Embryonic facial prominence (tissue), 1 donor: Measurements from ENCODE around the gene MAD1L1.

Experiments
- DNase-seq: peaks from one replicate; pipeline ENCODE4 v3.0.0-alpha.2; 2016; ENCODE audit errors: extremely low spot score

The MAD1L1 gene

DNA sequence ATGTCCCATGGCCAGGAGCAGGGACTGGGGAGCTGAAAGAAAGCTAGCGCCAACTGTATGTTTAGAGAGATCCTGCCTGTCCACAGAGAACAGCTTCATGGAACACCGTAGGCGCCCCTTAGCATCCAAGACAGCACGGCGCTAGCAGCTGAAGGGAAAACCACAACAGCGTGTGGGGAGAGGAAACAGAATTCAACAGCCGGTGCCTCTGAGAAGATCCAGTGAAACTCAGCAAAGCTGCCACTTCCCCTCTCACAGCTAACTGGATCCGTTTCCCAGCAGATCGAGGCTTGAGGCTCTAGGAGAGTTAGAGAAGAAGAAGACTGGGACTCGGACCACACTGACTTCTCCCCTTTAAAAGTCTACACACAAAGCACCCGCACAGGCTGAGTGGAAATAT lies 145.0 kb downstream of the MAD1L1 start:
- no peak for DNase-seq

DNA sequence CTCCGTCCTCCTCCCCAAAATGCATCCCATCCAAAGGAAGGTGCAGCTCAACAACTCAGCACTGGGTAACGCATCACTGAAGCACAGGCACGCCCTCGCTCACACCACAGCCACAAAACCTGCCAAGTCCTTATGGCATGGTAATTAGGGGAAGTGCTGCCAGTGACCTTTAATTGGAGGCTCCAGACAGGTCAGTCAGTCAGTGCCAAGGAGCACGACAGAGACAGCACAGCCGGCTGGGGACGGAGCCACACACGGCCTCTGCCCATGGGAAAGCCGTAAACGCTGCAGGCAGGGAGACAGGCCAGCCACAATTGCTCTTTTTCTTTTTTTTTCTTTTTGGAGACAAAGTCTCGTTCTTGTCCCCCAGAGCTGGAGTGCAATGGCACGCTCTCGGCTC lies 146.5 kb downstream of the MAD1L1 start:
- DNase-seq: no peak

DNA sequence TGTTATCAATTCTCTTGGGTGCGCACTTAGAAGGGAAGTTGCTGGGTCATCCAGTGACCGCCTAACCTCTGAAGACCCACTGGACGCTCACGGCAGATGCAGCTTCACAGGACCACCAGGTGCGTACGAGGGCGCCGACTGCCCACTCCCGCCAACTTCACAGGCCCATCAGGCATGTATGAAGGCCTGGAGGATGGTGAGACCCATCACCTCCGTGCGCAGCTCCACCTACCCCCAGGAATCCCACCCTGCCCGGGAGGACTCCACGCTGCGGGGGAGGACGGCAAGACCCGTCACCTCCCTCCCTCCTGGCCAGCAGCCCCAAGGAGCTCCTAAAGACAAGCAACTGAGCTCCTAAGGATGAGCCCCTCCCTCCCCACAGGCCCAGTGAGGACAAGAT lies 146.9 kb downstream of the MAD1L1 start:
- DNase-seq: no peak

DNA sequence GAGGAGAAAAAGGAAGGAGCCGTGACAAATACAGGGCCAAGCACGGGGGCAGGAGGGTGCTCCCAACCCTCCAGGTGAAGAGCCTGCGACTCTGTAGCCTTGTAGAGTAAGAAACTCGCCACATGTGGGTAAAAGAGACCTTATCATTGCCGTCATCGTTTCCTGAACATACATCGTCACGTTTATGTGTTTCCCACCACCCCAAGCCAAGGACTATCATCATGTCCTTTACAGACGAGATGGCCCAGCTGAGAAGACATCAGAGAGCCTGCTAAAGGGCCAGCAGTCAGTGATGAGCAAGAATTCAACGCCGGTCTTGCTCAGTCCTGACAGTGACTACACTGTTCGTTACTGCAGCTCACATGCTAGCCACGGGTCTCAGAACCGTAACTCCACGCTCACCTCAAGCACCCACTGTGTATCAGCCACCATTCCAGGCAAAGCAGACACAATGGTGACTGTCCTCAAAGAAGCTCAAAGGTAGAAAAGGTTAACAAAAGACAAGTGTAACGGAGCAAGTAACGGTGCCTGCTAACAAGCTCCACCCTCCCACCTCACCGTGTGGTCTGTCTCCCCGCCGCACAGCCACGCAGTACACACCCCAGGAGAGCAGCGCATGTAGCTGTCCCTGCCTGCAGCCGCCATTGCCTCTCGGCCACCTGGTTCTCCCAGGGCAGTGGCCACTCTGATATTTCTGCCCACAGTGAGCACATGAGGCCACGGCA lies 147.8 kb downstream of the MAD1L1 start:
- DNase-seq: no peak

DNA sequence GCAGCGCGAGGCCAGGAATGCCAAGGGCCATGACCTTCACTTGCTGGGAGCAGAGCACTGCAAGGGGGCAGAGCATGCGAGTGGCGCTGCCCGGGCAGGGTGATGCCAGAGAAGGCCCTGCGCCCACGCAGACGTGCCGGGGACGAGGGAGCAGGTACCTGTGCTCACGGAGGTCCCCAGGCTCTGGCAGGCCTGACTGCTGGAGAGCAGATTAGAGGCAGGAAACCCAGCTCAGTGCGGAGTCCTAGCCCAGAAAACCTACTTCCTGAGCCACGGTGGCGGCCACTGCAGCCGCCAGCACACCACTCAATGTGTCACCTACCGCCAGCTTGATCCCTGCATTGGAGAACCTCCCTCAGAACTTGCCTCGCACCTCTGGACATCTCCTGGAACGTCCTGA lies 148.4 kb downstream of the MAD1L1 start:
- DNase-seq: no peak

DNA sequence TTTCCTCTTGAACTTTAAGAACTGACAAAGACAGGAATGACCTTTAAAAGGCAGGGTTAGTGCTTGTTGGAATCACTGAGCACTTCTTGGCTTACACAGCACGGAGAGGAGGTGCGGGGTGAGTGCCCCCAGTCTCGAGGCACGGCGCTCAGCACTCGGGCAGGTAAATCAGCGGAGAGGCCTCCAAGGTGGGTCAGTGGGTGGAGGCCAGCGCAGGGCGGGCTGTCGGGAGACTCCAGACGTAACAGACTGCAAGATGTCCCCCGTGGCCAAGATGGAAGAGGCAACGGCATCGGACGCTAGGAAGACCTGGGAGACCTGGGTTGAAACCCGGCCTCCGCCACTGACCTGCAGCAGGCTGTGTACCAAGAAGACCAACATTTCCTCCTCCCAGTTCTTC lies 149.4 kb downstream of the MAD1L1 start:
- no peak for DNase-seq

DNA sequence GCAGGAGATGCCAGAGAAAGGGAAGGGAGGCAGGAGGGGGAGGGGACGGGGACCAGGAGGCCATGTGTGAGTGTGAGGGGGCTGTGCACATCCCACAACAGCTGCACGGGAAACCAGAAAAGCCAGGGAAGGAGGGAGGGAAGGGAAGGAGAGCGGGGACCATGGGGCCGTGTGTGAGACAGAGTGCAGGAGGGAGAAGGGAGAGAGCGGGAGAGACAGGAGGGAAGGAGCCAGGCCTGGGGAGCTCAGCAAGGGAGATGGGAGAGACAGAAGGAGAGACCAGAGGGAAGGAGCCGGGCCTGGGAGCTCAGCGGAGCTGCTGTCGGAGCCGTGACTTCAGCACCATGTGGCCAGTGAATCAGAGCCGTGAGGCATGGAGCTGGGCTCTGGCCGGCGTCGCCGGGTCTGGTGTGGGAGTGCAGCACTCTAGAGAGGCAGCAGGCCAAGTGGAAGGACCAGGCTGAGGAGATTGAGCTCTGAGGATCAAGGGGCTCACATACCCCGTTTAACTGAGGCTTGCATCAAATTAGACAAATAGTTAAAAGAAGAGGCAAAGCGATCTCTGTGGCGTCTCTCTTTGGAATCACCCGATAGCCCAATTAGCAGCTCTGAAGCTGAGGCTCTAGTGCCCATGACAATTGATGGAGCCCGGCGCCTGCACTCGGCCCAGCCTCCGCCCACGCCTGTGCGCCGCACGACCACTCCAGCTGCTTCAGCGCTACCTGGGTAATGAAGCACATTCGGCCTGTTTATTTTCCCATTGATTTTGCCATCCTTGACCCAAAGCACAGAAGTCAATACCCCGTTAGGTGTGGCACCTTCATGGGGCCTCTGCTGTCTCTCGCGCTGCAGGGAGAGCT lies 150.4 kb downstream of the MAD1L1 start:
- DNase-seq: no peak

DNA sequence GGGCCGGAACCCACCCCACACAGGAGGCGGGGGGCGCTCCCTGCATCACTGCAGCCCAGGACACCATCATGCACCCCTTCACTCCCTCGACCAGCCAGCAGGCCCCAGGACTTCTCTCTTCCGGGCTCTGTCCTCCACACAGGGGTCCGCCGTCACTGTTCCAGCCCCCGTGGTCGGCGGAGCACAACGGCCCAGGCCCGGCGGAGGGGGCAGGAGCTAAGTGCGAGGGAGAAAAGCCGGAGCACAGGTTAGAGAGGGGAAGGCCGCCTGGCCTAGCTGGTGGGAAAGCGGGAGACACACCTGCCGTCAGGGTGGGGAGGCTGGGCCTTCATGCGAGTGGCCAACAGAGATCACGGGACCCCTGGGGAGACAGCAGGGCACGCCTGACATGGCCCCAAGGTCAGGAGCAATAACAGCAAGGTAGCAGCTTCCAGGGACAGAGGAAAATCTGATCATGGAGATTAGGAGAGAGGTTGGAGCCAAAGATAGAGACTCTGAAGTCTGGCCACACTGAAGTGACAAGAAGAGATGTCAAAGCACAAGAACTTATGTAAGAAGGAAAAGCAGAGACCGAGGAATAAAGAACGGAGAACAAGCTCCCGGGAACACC lies 151.1 kb downstream of the MAD1L1 start:
- DNase-seq: no peak

DNA sequence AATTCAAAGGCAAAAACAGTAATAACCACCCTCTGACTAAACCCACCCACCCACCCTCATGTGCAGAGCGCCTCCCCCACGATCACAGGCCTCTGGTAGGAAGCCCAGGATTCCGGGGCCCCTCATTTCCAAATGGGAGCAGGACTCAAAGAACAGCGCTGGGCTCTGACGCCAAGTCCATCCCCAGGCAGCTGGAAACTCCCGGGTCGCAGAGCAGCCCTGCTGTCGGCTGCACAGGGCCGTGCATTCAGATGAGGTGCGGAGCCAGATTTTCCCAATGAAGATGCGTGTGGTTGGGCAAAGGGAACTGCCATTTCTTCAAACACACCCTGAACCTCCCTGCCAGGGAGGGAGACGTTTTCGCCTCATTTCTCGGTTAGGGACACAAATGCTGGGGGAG lies 152.3 kb downstream of the MAD1L1 start:
- DNase-seq: no peak

DNA sequence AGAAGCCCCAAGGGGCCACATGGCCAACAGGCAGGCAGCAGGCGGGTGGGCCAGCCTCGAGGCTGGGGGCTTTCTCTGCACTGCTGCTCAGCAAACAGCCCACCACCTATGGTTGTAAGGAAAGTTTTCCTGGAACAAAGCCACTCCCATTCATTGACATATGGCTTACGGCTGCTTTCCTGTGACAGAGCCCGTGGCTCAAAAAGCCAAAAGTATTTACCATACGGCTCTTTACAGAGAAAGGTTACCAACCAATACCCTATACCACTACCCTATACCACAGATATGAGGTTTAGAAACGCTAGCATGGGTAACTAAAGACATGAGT lies 152.7 kb downstream of the MAD1L1 start:
- DNase-seq: no peak

DNA sequence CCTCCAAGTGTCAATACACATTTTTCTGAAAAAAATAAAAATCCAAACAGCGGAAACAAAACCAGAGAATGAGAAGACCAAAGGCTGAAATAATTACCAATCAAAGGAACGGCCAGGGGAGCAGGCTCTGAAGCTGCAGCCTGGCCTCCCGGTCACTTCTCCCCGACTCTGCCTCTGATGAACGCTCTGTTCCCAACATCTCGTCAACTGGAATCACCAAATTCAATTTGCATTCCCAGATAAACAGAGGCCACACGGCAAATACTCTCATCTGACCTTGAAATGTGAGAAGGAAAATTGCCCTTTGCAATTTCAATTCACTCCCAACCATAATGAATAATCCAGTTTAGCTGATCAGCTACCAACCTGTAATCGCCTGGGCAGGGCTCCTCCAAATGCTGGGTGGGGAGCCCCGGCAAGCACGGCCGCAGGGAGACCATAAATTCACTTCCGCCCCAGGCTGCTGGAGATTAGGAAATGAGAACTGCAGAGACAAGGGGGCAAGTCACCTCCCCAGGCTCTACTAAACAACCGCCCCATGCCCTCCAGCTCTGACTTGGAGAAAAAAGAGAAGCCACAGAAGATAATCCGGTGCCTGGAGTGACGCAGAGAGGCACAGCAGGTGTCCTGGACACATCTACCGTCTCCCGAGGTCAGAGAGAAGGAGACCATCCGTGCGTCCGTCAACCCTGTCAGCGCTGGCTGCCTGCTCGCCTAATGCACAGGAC lies 153.2 kb downstream of the MAD1L1 start:
- no peak for DNase-seq

DNA sequence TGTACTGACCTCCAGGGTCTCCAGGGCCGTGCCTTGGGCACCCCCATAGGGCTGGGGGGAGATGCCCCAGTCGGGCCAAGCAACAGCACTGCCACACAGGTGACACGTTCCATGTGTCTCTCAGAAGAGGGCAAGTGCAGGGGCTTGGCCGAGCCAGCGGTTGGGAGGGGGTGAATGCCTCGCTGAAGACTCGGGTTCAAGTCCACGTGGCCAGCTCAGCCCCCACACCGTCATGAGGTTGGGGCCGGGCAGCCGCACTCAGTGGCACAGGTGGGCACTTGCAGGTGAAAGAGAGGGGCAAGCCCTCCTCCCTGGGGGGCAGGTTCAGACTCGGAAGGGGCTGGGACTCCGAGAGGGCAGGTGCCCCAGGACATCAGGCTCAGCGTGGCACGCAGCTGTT lies 153.8 kb downstream of the MAD1L1 start:
- no peak for DNase-seq

DNA sequence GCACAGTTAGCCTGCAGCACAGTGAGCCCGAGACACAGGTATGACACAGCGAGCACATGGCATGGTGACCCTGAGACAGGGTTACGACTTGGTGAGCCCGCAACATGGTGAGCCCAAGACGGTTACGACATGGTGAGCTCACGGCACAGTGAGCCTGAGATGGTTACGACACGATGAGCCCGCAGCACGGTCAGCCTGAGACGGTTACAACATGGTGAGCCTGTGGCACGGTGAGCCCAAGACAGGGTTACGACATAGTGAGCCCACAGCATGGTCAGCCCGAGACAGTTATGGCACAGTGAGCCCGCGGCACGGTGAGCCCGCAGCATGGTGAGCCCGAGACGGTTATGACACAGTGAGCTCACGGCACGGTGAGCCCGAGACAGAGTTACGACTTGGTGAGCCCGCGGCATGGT lies 156.1 kb downstream of the MAD1L1 start:
- no peak for DNase-seq

DNA sequence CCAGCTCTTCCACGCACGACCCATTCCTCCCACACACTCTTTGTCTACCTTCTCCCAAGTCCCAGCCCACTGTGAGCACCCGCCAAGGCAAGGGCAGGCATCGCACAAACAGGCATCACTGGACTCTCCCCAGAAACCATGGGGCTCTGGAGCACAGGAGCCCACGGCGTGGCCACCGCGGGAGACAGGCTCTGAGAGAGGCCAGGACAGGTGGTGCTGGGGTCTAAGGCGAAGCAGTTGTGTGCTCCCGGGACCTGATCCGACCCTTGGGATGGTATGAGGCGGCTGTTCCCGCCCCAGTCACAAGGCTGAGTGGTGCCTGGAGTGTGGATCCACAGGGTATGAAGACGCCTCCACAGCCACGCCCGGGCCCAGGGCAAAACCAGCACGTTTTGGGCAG lies 156.9 kb downstream of the MAD1L1 start:
- DNase-seq: no peak

DNA sequence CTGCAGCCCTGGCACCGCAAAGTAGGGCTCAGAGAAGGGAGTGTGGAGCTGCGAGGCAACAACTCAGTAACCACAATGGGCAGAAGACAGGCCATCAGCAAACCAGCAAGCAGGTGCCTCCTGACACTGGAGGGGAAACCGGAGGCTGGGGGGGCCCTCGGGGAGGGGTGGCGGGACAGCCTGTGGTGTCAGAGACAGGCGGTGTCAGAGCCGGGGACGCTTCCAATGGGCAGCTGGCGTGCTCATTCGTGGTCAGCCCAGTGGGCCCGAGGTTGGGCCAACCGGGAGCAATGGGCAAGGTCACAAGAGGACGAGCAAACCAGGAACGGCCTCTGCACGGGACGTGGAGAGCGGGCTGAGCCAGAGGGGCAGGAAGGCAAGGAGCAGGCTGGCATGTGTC lies 158.1 kb downstream of the MAD1L1 start:
- no peak for DNase-seq

DNA sequence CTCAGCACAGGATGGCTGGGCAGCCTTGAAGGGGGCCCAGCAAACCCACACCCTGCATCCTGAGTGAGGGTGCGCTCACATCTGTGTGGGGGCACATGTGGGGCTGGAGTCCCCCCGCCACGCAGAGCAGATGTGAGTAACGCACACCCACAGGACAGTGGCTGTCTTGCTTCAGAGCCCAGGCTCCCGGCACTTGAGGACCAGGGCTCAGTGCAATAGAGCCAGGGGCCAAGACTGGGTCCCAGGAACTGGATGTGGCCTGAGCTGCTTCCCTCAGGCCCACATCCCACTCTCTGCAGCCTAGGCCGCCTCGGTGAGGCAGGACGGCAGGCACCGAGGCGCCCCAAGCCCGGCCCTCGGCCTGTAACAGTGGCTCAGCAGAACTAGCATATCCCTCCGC lies 159.9 kb downstream of the MAD1L1 start:
- no peak for DNase-seq

DNA sequence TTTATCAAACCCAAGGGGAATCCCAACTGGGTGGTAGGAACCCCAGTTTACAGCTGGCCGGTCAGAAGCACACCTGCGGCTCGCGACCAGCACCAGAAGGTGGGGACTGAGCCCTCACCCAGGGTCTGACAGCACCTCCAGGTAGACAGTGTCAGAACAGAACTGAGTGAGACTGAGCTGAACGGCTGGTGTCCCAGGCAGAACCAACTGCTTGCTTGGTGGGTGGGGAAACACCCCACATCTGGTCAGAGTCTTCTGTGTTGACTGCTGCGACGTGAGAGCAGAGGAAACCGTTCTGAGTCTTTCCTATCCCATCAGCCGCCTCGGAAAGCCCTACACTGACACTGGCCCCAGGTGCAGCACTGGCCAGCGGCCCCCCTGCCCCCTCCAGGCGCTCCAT lies 160.7 kb downstream of the MAD1L1 start:
- no peak for DNase-seq

DNA sequence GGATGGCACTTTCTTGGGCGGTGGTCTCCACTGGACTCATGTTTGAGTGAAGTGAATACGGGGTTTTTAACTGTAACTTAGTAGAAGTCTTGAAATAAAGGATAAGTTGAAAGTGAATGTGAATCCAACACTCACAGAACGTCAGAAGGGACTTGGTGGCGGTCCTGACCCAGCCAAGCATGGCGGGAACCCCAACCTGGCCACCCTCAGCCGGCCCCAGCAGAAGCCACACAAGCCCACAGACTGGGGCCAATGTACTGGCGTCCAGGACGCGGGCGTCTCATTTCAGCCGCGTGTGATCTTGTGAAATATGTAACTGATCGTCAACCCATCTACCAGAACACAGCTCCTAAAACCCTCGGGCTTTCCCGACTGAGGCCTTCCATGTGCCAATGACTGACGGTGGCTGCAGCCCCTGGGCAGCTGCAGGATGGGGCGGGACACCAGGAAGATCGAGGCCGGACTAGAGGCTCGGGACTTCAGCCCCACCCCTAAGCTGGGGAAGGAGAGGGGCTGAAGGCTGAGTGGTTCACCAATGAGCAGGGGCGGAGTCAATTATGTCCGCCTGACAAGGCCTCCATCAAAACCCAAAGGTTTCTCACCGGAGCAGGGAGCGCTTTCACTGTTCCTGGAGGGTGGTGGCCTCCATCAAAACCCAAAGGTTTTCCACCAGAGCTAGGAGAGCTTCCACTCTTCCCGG lies 161.5 kb downstream of the MAD1L1 start:
- no peak for DNase-seq

DNA sequence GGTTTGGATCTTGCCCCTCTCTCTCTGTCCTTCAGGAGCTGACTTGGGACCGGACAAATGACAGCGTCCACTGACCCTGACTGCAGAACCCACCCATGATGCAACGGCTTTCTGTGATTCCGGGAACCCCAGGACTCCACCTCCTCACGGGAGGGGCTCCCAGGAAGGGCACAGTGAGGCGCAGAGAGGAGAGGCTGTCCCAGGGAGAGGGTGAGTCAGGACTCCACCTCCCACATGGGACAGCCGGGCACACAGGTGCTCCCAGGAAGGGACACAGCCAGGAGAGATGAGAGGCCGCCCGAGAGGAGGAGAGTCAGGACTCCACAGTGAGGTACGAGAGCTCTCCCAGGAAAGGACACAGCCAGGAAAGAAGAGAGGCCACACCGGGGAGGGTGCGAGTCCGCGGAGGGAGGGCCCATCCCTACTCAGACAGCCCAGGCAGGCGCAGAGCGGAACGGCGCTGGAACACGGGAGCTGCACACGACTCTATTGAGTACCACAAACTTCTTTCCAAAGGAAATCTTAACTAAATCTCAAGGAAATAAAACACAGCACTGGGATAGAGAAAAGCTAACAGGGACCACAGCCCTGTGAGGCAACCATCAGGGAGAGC lies 162.5 kb downstream of the MAD1L1 start:
- DNase-seq: no peak

DNA sequence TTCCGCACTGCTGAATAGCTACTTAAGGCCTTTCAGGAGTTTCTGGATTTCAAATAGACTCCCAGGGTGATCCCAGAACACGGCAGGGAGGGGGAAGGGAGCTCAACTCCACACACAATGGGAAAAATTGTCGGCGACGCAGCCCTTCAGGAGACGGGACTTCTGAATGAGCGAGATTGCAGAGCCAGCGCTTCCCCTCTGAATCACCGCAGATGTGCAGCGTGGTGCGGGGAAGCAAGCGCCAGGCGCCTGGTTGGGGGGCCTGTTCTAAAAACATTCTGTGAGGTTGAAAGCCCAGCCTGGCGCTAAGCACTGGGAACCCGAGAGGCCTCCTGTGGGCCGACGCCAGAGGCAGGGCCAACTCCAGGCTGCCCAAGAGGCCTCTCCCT lies 163.3 kb downstream of the MAD1L1 start:
- peak; percentile 17 for DNase-seq

DNA sequence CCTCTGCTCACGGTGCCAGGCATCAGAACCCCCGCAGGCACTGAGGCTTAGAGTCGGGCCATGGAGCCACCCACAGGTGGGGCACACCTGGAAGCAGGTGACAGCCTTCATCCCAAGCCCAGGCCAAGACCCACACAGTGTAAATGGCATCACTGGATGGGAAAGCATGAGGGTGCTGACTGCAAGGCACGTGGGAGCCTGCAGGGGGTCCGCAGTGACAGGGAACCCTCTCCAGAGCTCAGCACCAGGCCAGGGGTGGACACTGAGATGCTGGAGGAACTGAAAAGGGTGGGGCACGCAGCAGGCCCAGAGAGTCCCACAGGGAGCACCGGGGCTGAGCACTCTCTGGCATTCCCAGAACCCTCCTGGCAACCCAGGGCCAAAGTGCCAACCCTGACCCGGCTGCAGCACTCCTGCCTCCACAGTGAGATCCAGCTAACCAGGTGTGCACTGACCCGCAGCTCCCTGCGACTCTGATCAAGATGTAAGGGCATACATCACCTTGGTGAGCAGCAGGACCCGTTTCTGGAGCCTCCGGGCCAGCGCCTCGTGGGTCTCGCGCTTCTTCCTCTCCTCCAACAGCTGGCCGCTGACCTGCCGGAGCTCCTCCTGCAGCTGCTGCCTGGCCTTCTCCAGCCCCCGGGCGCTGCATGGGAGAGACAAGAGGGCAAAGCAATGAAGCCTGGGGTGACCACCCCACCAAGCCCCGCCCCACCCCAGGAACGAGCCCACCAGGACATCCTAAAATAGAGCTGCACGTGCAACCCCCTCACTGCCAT lies 163.9 kb downstream of the MAD1L1 start:
- DNase-seq: no peak
